Activated T-helper 17 cell treated with anti-CD3 and anti-CD28 coated beads, Interleukin-2, amount 50 U/mL, for 72 hours (primary cell): ENCODE results near the gene PRKN. TPM values are rescaled to one million over a fixed set of nuclear protein-coding genes. Genes with fewer than 3 reads are reported as not detected.
A peak's percentile ranks its signal among the peaks of the same experiment; 100 is the strongest.

ENCODE experiments used
- ATAC-seq: fragments of 150-1000 bp; cut with Tn5 transposase; replicated peaks from 2 replicates; pipeline ENCODE4 v1.10.0; 2021; ENCODE audit warnings: mild to moderate bottlenecking, moderate library complexity
- H3K27ac Mint-ChIP-seq: one replicate; pipeline ENCODE4 v1.8.0; 2022; ENCODE audit warnings: mixed read lengths
- H3K27me3 Mint-ChIP-seq: one replicate; pipeline ENCODE4 v1.8.0; 2022; ENCODE audit warnings: mixed read lengths
- H3K36me3 Mint-ChIP-seq: one replicate; pipeline ENCODE4 v1.8.0; 2022; ENCODE audit warnings: low read depth, mild to moderate bottlenecking, mixed read lengths
- H3K4me1 Mint-ChIP-seq: one replicate; pipeline ENCODE4 v1.8.0; 2022; ENCODE audit warnings: mixed read lengths
- H3K4me3 Mint-ChIP-seq: one replicate; pipeline ENCODE4 v1.8.0; 2022; ENCODE audit warnings: mild to moderate bottlenecking, mixed read lengths
- H3K9me3 Mint-ChIP-seq: one replicate; pipeline ENCODE4 v1.8.0; 2022; ENCODE audit warnings: mixed read lengths
- total RNA-seq, 2 donors: library from RNA; stranded (reverse); gene quantifications; one replicate each; pipeline ENCODE4 v1.2.3, GENCODE V29; 2022

PRKN gene
- total RNA-seq, 2 donors from 2014 or later, result 0.84 to 0.87 TPM

DNA sequence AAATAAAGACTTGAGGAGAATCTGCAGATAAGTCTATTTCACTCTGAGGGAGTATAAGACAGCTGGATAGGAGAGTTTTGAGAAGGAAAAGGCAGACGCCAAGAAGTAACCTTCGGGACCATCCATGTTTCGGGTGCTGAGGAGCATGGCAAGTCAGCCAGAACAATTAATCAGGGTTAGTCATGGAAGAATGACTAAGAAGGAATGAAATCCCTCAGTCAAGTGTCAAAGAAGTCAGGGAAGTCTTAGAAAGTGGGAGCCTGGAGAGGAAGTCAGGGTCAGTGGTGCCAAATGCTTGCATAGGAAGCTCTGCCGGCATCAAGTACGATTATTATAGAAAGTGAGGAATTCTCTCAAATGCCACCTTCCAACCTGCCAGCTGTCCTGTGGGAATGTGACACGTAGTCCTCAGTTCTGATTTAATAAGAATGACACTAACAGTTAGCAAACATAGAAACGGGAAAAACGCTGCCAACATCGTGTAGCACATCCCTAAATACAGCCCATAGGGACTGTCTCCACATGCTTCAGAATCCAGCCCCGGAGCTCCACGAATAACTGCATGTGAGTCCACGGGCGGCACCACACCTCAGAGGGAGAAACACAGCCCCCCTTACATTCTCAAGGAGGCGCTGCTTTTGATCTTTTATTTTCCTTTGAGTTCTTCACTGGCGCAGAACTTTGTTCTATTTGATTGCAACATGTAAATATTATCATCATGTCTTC is 602.7 kb downstream of the PRKN start:
- no peak overlapping the region for H3K4me3 Mint-ChIP-seq
- H3K27ac Mint-ChIP-seq, result no peak overlapping the region
- H3K27me3 Mint-ChIP-seq, result no peaks in the 10 kb centered on the region
- ATAC-seq, result no peak
- no peaks in the 10 kb centered on the region for H3K36me3 Mint-ChIP-seq
- H3K4me1 Mint-ChIP-seq, result no peaks in the 10 kb centered on the region
- H3K9me3 Mint-ChIP-seq, result peaks cover 6% of the 10 kb centered on the region

DNA sequence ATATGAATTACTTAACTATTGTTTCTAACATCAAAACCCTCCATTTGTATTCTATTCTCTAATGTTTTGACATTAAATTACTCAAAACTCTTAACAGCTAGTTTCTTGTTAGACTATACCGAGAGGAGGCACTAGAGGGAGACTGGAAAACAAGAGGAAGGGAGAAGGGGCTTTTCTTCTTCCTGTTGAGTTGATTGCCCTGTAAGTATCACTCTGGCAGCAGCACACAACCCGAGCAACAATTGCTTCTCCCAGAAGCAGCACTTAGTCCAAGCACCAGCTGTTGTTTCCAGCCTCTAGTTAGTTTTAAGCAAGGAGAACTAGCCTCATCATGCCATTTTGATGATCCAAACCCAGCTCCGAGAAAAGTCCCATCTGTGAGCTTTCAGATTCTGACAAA is 603.8 kb downstream of the PRKN start:
- no peaks in the 10 kb centered on the region for H3K36me3 Mint-ChIP-seq
- no peak for ATAC-seq
- no peak overlapping the region for H3K27ac Mint-ChIP-seq
- H3K4me3 Mint-ChIP-seq, result no peak overlapping the region
- H3K4me1 Mint-ChIP-seq, result no peaks in the 10 kb centered on the region
- H3K27me3 Mint-ChIP-seq, result no peaks in the 10 kb centered on the region
- peaks cover 6% of the 10 kb centered on the region for H3K9me3 Mint-ChIP-seq

DNA sequence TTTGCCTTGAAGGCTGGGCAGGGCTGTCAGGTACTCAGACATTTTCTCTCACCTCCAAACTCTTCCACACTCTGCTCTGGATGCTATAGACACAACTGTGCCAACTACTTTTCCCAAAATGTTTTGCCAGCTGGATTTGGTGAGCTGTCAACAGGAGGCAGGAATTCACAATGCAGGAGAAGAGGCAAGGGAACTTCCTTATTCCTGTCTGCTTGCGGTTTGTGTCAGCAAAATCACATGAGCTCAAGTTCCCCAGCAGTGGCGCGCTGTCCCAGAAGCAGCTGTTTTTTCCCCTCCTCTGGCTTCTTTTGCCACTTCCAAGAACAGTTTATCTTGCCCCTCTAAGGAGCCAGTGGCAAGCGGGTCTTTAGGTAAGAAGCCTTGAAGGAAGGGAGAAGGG is 608.2 kb downstream of the PRKN start:
- Mint-ChIP-seq H3K9me3 (no peaks in the 10 kb centered on the region), H3K4me3 (no peak overlapping the region), H3K4me1 (no peaks in the 10 kb centered on the region), H3K36me3 (no peaks in the 10 kb centered on the region), H3K27ac (no peak overlapping the region), H3K27me3 (no peaks in the 10 kb centered on the region)
- no peak for ATAC-seq

DNA sequence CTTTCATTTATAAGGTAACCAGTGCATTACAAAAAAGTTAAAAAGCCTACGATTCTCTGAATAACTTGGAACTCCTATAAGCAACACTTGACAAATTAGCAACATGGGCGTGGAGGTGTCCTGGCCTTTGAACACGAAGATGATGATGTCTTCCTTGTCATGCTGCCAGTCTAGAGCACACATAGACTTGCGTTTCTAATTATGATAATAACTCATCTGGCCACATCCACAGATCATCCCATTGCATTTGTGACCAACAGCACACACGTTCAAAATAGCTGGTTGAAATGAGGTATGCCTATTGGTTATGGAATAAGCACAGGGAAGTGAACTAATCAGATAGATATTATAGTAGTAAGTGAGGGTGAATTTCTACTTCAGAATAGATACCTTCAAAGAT is 608.9 kb downstream of the PRKN start:
- H3K36me3 Mint-ChIP-seq, result no peaks in the 10 kb centered on the region
- H3K4me1 Mint-ChIP-seq, result no peaks in the 10 kb centered on the region
- H3K4me3 Mint-ChIP-seq, result no peak overlapping the region
- no peak overlapping the region for H3K27ac Mint-ChIP-seq
- ATAC-seq, result no peak
- H3K27me3 Mint-ChIP-seq, result no peaks in the 10 kb centered on the region
- H3K9me3 Mint-ChIP-seq, result no peaks in the 10 kb centered on the region

DNA sequence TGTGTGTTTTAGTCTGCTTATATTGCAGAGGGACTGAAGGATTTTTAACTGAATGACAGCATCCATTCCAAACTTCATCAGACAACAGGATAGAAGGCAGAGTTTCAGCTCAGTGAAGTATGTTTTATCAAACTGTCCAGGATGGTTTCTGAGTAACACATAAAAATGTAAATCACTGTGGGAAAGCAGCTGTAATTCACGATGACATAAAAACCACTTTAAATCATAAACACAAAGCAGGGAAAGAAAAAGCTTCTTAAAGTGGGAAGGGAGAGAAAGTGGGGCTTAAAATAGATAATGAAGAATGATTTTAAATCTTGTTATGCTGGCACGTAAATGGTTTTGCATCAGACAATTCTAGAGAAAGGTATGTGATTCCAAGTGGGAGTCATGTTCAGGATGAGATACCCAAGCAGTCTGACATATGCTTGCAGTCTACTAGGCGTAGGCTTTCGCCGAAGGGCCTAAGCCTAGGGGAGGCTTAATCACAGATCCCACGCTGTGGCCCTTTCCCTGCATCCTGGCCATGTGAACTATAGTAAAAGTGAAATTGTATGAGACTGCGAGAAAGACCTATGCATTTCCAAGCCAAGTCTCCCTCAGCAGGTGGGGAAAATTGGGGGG is 610.6 kb downstream of the PRKN start:
- H3K9me3 Mint-ChIP-seq, result no peaks in the 10 kb centered on the region
- no peaks in the 10 kb centered on the region for H3K27me3 Mint-ChIP-seq
- no peaks in the 10 kb centered on the region for H3K4me1 Mint-ChIP-seq
- no peaks in the 10 kb centered on the region for H3K36me3 Mint-ChIP-seq
- no peak overlapping the region for H3K4me3 Mint-ChIP-seq
- ATAC-seq, result no peak
- no peak overlapping the region for H3K27ac Mint-ChIP-seq

DNA sequence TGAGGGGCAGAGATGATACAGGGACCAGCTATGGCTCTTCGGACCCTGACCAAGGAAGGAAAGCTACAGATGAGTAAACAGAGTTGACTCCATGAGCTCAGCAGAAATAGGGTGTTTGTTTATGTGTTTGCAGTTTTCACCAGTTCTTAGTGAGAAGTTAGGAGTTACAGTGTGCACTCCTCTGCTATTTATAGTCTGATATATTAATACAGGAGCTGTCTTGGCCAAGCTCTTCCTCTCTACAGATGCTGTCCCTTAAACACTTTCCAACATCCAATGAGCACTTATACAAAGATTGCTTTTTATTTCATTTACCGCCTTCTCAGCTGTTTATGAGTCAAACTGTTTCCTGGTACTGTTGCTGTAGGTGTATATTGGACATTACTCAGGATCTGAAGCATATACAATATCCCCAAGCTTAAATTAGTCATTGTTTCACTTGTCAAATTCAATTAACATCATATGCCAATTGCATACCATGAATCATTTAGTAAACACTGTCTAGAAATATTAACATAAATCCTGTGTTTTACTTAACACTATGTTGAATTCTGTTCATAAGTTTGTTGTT is 618.0 kb downstream of the PRKN start:
- no peaks in the 10 kb centered on the region for H3K4me1 Mint-ChIP-seq
- H3K4me3 Mint-ChIP-seq, result no peak overlapping the region
- peak; percentile 78 for ATAC-seq
- H3K36me3 Mint-ChIP-seq, result no peaks in the 10 kb centered on the region
- no peaks in the 10 kb centered on the region for H3K9me3 Mint-ChIP-seq
- H3K27ac Mint-ChIP-seq, result no peak overlapping the region
- H3K27me3 Mint-ChIP-seq, result no peaks in the 10 kb centered on the region

DNA sequence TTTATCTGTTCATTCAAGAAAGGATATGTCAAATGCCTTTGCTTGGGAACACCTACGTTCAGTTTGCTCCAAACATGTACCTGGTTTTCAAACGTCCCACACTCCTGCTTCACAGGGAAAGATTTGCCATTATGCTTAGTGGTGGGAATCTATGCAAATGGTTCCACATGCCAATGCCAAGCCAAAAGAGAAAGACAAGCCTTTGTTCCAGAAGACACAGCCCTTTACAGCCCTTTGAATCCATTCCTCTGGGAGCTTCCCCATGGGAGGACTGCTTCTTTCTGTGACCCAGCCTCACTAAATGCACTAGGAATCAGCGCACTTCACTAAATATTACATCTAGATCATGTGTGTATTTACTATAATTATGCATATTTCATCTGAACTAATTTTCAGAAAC is 619.5 kb downstream of the PRKN start:
- ATAC-seq, result no peak
- Mint-ChIP-seq H3K27me3 (no peaks in the 10 kb centered on the region), H3K4me1 (no peaks in the 10 kb centered on the region), H3K36me3 (no peaks in the 10 kb centered on the region), H3K9me3 (no peaks in the 10 kb centered on the region), H3K4me3 (no peak overlapping the region), H3K27ac (no peak overlapping the region)

DNA sequence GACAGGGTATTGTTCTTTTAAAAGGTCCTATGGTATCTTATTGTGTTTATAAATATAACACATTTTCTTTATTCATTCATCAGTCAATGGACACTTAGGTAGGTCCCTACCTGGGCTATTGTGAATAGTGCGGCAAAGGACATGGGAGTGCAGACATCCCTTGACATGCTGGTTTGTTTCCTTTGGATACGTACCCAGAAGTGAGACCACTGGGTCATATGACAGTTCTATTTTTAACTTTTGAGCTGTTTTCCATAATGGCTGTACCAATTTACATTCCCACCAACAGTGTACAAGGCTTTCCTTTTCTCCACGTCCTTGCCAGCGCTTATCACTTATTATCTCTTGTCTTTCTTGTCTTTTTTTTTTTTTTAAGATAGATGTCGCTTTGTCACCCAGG is 627.5 kb downstream of the PRKN start:
- no peaks in the 10 kb centered on the region for H3K27me3 Mint-ChIP-seq
- no peak for ATAC-seq
- H3K36me3 Mint-ChIP-seq, result no peaks in the 10 kb centered on the region
- no peak overlapping the region for H3K27ac Mint-ChIP-seq
- no peak overlapping the region for H3K4me3 Mint-ChIP-seq
- H3K9me3 Mint-ChIP-seq, result peaks cover 7% of the 10 kb centered on the region
- H3K4me1 Mint-ChIP-seq, result no peaks in the 10 kb centered on the region

DNA sequence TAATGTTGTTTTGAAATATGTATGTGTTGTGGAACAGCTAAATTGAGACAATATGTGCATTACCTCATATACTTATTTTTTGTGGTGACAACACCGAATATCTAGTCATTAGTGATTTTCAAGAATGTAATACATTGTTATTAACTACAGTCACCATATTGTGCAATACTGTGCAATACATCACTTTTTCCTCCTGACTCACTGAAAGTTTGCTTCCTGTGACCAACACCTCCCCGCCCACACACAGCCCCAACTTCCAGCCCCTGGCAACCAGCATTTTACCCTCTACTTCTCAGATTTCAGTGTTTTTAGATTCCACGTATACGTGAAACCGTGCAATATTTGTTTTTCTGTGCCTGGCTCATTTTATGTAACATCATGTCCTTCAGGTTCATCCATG is 627.9 kb downstream of the PRKN start:
- Mint-ChIP-seq H3K27me3 (no peaks in the 10 kb centered on the region), H3K36me3 (no peaks in the 10 kb centered on the region), H3K9me3 (peaks cover 7% of the 10 kb centered on the region), H3K4me1 (no peaks in the 10 kb centered on the region), H3K27ac (no peak overlapping the region), H3K4me3 (no peak overlapping the region)
- peak; percentile 59 for ATAC-seq

DNA sequence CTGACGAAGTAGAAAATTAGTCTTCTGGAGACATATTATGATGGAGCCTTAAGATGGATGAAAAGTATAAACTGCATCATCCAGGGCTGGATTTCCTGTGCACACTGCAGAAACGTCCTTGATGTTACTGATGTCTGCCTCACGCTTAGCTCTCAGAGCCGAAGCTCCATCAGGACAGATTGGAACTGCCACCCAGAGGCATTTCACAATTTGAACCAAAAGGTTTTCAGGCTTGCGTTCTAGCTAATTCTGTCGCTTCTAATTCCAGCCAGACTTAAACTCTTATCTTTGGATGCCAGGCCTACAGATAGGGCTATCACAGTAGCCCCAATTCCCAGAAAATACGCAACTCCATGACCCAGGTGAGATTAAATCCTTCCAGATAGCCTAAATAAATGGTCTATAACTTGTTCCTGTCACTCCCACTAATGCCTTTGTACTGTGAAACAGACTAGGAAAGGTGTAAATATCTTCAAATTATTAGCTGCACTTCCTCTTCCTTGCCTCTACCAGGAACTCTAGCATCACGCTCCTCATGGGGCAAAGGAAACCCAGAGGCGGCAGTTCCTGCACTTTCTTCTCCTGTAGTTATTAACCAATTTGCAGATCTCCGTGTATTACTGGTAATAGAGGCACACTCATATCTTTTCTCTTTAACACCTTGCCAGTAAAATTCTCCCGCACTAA is 634.6 kb downstream of the PRKN start:
- H3K36me3 Mint-ChIP-seq, result no peaks in the 10 kb centered on the region
- no peak overlapping the region for H3K4me3 Mint-ChIP-seq
- ATAC-seq, result no peak
- H3K27me3 Mint-ChIP-seq, result no peaks in the 10 kb centered on the region
- H3K4me1 Mint-ChIP-seq, result no peaks in the 10 kb centered on the region
- no peak overlapping the region for H3K27ac Mint-ChIP-seq
- peaks cover 4% of the 10 kb centered on the region for H3K9me3 Mint-ChIP-seq

DNA sequence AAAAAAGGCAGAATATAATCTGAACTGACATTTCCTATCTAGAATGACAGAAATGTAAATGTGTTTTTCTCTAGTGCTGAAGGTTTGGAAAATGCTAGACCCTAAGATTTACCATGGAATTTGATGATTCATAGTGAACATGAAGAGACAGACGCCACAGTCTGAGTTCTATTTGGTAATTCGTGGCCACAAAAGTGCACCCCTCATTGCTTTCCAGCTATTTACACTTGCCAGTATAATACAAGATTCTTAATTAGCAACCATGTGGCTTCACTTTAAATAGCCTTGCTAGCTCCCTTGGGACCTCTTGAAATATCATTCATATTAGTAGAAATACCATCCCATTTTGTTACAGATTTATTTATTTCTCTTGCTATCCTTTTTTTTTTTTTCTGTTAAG is 636.8 kb downstream of the PRKN start:
- no peak overlapping the region for H3K4me3 Mint-ChIP-seq
- no peak overlapping the region for H3K27ac Mint-ChIP-seq
- no peaks in the 10 kb centered on the region for H3K27me3 Mint-ChIP-seq
- H3K4me1 Mint-ChIP-seq, result no peaks in the 10 kb centered on the region
- H3K36me3 Mint-ChIP-seq, result no peaks in the 10 kb centered on the region
- no peak for ATAC-seq
- H3K9me3 Mint-ChIP-seq, result no peaks in the 10 kb centered on the region

DNA sequence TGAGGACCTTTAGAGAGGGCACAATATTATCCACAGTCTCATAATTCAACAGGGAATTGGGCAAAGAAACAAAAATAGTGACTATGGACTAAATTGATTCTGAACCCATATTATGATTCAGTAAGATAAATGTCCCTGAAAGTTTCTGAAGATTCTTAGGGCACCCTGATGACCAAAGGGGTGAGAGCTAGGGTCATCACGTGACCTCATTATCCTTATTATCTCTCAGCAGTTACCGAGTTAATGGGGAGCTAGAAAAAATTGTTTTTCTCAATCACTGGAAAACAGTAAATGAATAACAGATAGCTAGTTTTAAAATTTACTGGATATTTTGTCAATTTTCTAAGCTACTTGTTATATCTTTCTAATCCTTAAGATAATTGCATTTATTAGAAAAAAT is 639.5 kb downstream of the PRKN start:
- H3K27ac Mint-ChIP-seq, result no peak overlapping the region
- ATAC-seq, result no peak
- no peak overlapping the region for H3K4me3 Mint-ChIP-seq
- H3K4me1 Mint-ChIP-seq, result no peaks in the 10 kb centered on the region
- H3K9me3 Mint-ChIP-seq, result no peaks in the 10 kb centered on the region
- H3K27me3 Mint-ChIP-seq, result no peaks in the 10 kb centered on the region
- H3K36me3 Mint-ChIP-seq, result no peaks in the 10 kb centered on the region

DNA sequence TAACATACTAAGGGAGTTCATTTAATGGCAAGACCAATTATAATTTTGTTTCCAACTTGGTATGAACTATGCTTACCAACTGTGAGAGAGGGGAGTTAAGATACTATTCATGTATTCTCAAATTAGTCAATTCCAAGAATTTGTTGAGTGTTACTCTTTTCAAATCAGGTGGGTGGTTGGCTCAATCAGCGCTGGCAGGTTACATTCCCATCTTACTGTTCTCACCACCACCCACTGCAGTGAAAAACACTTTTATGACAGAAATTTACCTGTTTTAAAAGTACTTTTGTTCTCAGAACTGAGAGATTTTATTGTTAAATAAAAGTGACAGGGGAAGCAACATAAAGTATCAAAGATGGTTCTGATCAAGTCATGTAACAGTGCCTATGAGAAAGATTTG is 642.0 kb downstream of the PRKN start:
- no peak for ATAC-seq
- Mint-ChIP-seq H3K9me3 (peaks cover 6% of the 10 kb centered on the region), H3K4me3 (no peak overlapping the region), H3K4me1 (no peaks in the 10 kb centered on the region), H3K27ac (no peak overlapping the region), H3K27me3 (no peaks in the 10 kb centered on the region), H3K36me3 (no peaks in the 10 kb centered on the region)

DNA sequence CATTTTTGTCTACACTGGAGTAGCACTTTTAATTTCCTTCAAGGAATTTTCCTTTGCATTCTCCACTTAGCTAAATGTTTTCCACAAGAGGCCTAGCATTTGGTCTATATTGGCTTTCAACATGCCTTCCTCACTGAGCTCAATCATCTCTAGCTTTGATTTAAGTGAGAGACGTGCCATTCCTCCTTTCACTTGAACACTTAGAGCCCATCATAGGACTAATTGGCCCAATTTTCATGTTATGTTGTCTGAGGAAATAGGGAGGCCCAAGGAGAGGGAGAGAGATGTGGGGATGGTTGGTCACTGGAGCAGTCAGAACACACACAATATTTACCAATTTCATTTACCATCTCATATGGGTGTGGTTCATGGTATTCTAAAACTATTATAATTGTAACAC is 645.0 kb downstream of the PRKN start:
- no peak overlapping the region for H3K4me3 Mint-ChIP-seq
- H3K4me1 Mint-ChIP-seq, result no peaks in the 10 kb centered on the region
- ATAC-seq, result no peak
- no peaks in the 10 kb centered on the region for H3K36me3 Mint-ChIP-seq
- H3K27ac Mint-ChIP-seq, result no peak overlapping the region
- H3K27me3 Mint-ChIP-seq, result no peaks in the 10 kb centered on the region
- H3K9me3 Mint-ChIP-seq, result peaks cover 6% of the 10 kb centered on the region

DNA sequence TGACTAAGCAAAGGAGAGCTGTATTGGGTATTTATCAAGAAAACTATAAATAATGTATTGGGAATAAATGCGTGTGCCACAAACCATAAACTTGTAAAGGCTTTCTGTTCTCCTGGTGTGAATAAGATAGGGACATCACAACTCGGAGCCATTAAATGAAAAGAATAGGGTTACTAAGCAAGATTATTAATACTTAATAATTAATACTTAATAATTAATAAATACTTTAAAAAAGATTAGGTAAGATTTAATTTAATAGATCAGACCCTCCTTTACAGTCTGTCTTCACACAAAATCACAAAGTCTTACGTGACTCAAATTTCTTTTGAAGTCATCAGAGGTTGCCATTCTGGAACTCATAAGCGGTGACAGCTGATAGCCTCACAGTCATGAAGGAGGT is 648.9 kb downstream of the PRKN start:
- Mint-ChIP-seq H3K27ac (no peak overlapping the region), H3K9me3 (peaks cover 14% of the 10 kb centered on the region), H3K4me1 (no peaks in the 10 kb centered on the region), H3K4me3 (no peak overlapping the region), H3K27me3 (no peaks in the 10 kb centered on the region), H3K36me3 (no peaks in the 10 kb centered on the region)
- ATAC-seq, result no peak
